Activated T-helper 2 cell treated with anti-CD3 and anti-CD28 coated beads, Interferon-gamma antibody, Interleukin-2, Interleukin-4, amounts not matched to agents 10 μg/mL and 5 μg/mL and 100 μg/mL, durations not matched to agents 14 hours and 24 hours and 36 hours (primary cell): ENCODE data around the gene TAF11. TPM values are rescaled to one million over a fixed set of nuclear protein-coding genes. Genes with fewer than 3 reads are reported as not detected.

ENCODE experiments used
- DNase-seq: peaks from one replicate; pipeline ENCODE4 v3.0.0; 2021; ENCODE audit warnings: low spot score
- H3K27ac Mint-ChIP-seq: one replicate; pipeline ENCODE4 v1.8.0; 2021; ENCODE audit warnings: mixed read lengths
- H3K27me3 Mint-ChIP-seq: one replicate; pipeline ENCODE4 v1.8.0; 2021; ENCODE audit warnings: low read depth, mixed read lengths
- H3K36me3 Mint-ChIP-seq: one replicate; pipeline ENCODE4 v1.8.0; 2021; ENCODE audit warnings: low read depth, mixed read lengths
- H3K4me1 Mint-ChIP-seq: one replicate; pipeline ENCODE4 v1.8.0; 2021; ENCODE audit warnings: low read depth, mixed read lengths
- H3K4me3 Mint-ChIP-seq: one replicate; pipeline ENCODE4 v1.8.0; 2021; ENCODE audit warnings: low read depth, mild to moderate bottlenecking, moderate library complexity, mixed read lengths
- H3K9me3 Mint-ChIP-seq: one replicate; pipeline ENCODE4 v1.8.0; 2021; ENCODE audit warnings: mixed read lengths
- intact Hi-C: fragments of 100-400 bp; cut with micrococcal nuclease; formaldehyde crosslinking; loops from one replicate; pipeline ENCODE4 v1.15.1; 2023
- total RNA-seq: library from RNA; stranded (reverse); gene quantifications from 2 replicates; pipeline ENCODE4 v1.2.3, GENCODE V29; 2022

The TAF11 gene
- total RNA-seq, 1 donor from 2014 or later, result 34.0 TPM

- intact Hi-C loops, result no loop called here
- Mint-ChIP-seq H3K4me1 (peaks cover 3% of the 10 kb centered on the region), H3K27me3 (no peaks in the 10 kb centered on the region), H3K9me3 (no peaks in the 10 kb centered on the region), H3K4me3 (no peak overlapping the region), H3K27ac (no peak overlapping the region), H3K36me3 (peaks cover 61% of the 10 kb centered on the region)
- no peak for DNase-seq
Observed at GRCh38 chr6:34875292-34876213, 12.3 kb downstream of the TAF11 start.

GRCh38 chr6:34872332-34872731 is 15.5 kb downstream of the TAF11 start:
- intact Hi-C loops, result no loop called here
- Mint-ChIP-seq H3K4me3 (no peak overlapping the region), H3K9me3 (no peaks in the 10 kb centered on the region), H3K36me3 (peaks cover 49% of the 10 kb centered on the region), H3K4me1 (no peaks in the 10 kb centered on the region), H3K27ac (no peak overlapping the region), H3K27me3 (no peaks in the 10 kb centered on the region)
- no peak for DNase-seq

- peaks cover 48% of the 10 kb centered on the region for H3K36me3 Mint-ChIP-seq
- intact Hi-C loops, result no loop called here
- H3K27me3 Mint-ChIP-seq, result no peaks in the 10 kb centered on the region
- no peaks in the 10 kb centered on the region for H3K9me3 Mint-ChIP-seq
- no peak for DNase-seq
- no peaks in the 10 kb centered on the region for H3K4me1 Mint-ChIP-seq
- H3K27ac Mint-ChIP-seq, result no peak overlapping the region
- no peak overlapping the region for H3K4me3 Mint-ChIP-seq
Observed at GRCh38 chr6:34871853-34872252, 16.0 kb downstream of the TAF11 start.

- Mint-ChIP-seq H3K36me3 (peaks cover 36% of the 10 kb centered on the region), H3K4me3 (no peak overlapping the region), H3K27me3 (no peaks in the 10 kb centered on the region), H3K9me3 (no peaks in the 10 kb centered on the region), H3K4me1 (no peaks in the 10 kb centered on the region), H3K27ac (no peak overlapping the region)
- DNase-seq, result no peak
- intact Hi-C loops, result no loop called here
Observed at GRCh38 chr6:34867484-34867883, 20.4 kb downstream of the TAF11 start.

GRCh38 chr6:34866509-34866908 is 21.3 kb downstream of the TAF11 start:
- Mint-ChIP-seq H3K4me1 (no peaks in the 10 kb centered on the region), H3K4me3 (no peak overlapping the region), H3K9me3 (no peaks in the 10 kb centered on the region), H3K36me3 (peaks cover 26% of the 10 kb centered on the region), H3K27ac (no peak overlapping the region), H3K27me3 (no peaks in the 10 kb centered on the region)
- DNase-seq, result no peak
- intact Hi-C loops, result no loop called here

GRCh38 chr6:34865107-34865506 is 22.7 kb downstream of the TAF11 start:
- no peak overlapping the region for H3K4me3 Mint-ChIP-seq
- DNase-seq, result no peak
- intact Hi-C loops, result no loop called here
- no peaks in the 10 kb centered on the region for H3K4me1 Mint-ChIP-seq
- peaks cover 20% of the 10 kb centered on the region for H3K36me3 Mint-ChIP-seq
- H3K27ac Mint-ChIP-seq, result no peak overlapping the region
- no peaks in the 10 kb centered on the region for H3K27me3 Mint-ChIP-seq
- H3K9me3 Mint-ChIP-seq, result no peaks in the 10 kb centered on the region

- Mint-ChIP-seq H3K9me3 (no peaks in the 10 kb centered on the region), H3K27ac (no peak overlapping the region), H3K4me3 (no peak overlapping the region), H3K36me3 (peaks cover 26% of the 10 kb centered on the region), H3K27me3 (no peaks in the 10 kb centered on the region), H3K4me1 (no peaks in the 10 kb centered on the region)
- intact Hi-C loops, result no loop called here
- no peak for DNase-seq
Observed at GRCh38 chr6:34864007-34864406, 23.8 kb downstream of the TAF11 start.

GRCh38 chr6:34860776-34861175 is 27.1 kb downstream of the TAF11 start:
- Mint-ChIP-seq H3K4me3 (no peak overlapping the region), H3K36me3 (peaks cover 43% of the 10 kb centered on the region), H3K4me1 (no peaks in the 10 kb centered on the region), H3K27ac (no peak overlapping the region), H3K9me3 (no peaks in the 10 kb centered on the region), H3K27me3 (no peaks in the 10 kb centered on the region)
- intact Hi-C loops, result no loop called here
- no peak for DNase-seq

GRCh38 chr6:34859951-34860350 is 27.9 kb downstream of the TAF11 start:
- H3K4me1 Mint-ChIP-seq, result no peaks in the 10 kb centered on the region
- no peaks in the 10 kb centered on the region for H3K9me3 Mint-ChIP-seq
- H3K36me3 Mint-ChIP-seq, result peaks cover 46% of the 10 kb centered on the region
- no peak for DNase-seq
- no peak overlapping the region for H3K27ac Mint-ChIP-seq
- no peaks in the 10 kb centered on the region for H3K27me3 Mint-ChIP-seq
- intact Hi-C loops, result no loop called here
- H3K4me3 Mint-ChIP-seq, result no peak overlapping the region

GRCh38 chr6:34858681-34859080 is 29.2 kb downstream of the TAF11 start:
- DNase-seq, result no peak
- Mint-ChIP-seq H3K27me3 (no peaks in the 10 kb centered on the region), H3K4me1 (no peaks in the 10 kb centered on the region), H3K36me3 (peaks cover 42% of the 10 kb centered on the region), H3K27ac (no peak overlapping the region), H3K4me3 (no peak overlapping the region), H3K9me3 (no peaks in the 10 kb centered on the region)
- intact Hi-C loops, result no loop called here

GRCh38 chr6:34855463-34855862 is 32.4 kb downstream of the TAF11 start:
- no peak overlapping the region for H3K4me3 Mint-ChIP-seq
- no peaks in the 10 kb centered on the region for H3K4me1 Mint-ChIP-seq
- intact Hi-C loops, result no loop called here

GRCh38 chr6:34852406-34853085 is 35.3 kb downstream of the TAF11 start:
- intact Hi-C loops, result no loop called here
- Mint-ChIP-seq H3K27me3 (no peaks in the 10 kb centered on the region), H3K4me1 (no peaks in the 10 kb centered on the region), H3K9me3 (no peaks in the 10 kb centered on the region), H3K36me3 (peaks cover 37% of the 10 kb centered on the region), H3K27ac (no peak overlapping the region), H3K4me3 (no peak overlapping the region)
- no peak for DNase-seq

More at GRCh38 chr6:34855463-34855862, 32.4 kb downstream of the TAF11 start:
- H3K27ac Mint-ChIP-seq, result no peak overlapping the region
- DNase-seq, result no peak
- H3K36me3 Mint-ChIP-seq, result peaks cover 52% of the 10 kb centered on the region
- no peaks in the 10 kb centered on the region for H3K9me3 Mint-ChIP-seq
- no peaks in the 10 kb centered on the region for H3K27me3 Mint-ChIP-seq

- Mint-ChIP-seq H3K9me3 (no peaks in the 10 kb centered on the region), H3K27ac (no peak overlapping the region), H3K36me3 (peaks cover 25% of the 10 kb centered on the region), H3K4me3 (no peak overlapping the region), H3K4me1 (no peaks in the 10 kb centered on the region), H3K27me3 (no peaks in the 10 kb centered on the region)
- no peak for DNase-seq
- intact Hi-C loops, result no loop called here
Observed at GRCh38 chr6:34851361-34851760, 36.5 kb downstream of the TAF11 start.
